HCT116 (cell line): ENCODE data around the gene NR1D2.

Source experiments
- CTCF ChIP-seq, 3 experiments: fragments of 200-600 bp in 1 of 3; sonication (generic) in 1 of 3; IDR thresholded peaks in 2 of 3; conservative IDR thresholded peaks in 1 of 3; 2 replicates each; pipeline ENCODE4 v1.5.1; 2012 to 2017; ENCODE audit warnings: low read depth in 2 of 3, low read length in 2 of 3, antibody characterized with exemption in 1 of 3, borderline replicate concordance in 1 of 3, control low read depth in 1 of 3, mild to moderate bottlenecking in 1 of 3, mixed read lengths in 1 of 3, mixed run types in 1 of 3, moderate library complexity in 1 of 3; ENCODE audit not compliant: insufficient read depth in 1 of 3
- JUND ChIP-seq: IDR thresholded peaks from 2 replicates; pipeline ENCODE4 v1.6.1; 2012
- MAX ChIP-seq: IDR thresholded peaks from 2 replicates; pipeline ENCODE4 v1.6.1; 2012
- POLR2A ChIP-seq: IDR thresholded peaks from 2 replicates; pipeline ENCODE4 v1.7.0; 2011; ENCODE audit warnings: borderline replicate concordance; ENCODE audit not compliant: insufficient read depth, insufficient read length; ENCODE audit errors: extremely low read depth
- POLR2AphosphoS5 ChIP-seq: IDR thresholded peaks from 2 replicates; pipeline ENCODE4 v1.6.1; 2011; ENCODE audit warnings: mild to moderate bottlenecking, low read depth, low read length, moderate library complexity
- REST ChIP-seq: IDR thresholded peaks from 2 replicates; pipeline ENCODE4 v1.6.1; 2012; ENCODE audit warnings: low read depth
- SP1 ChIP-seq: IDR thresholded peaks from 2 replicates; pipeline ENCODE4 v1.6.1; 2012; ENCODE audit warnings: low read depth
- TCF7L2 ChIP-seq: IDR thresholded peaks from 2 replicates; pipeline ENCODE4 v1.7.0; 2011; ENCODE audit warnings: borderline replicate concordance, inconsistent platforms; ENCODE audit not compliant: insufficient read depth, insufficient read length; ENCODE audit errors: extremely low read depth
- YY1 ChIP-seq: IDR thresholded peaks from 2 replicates; pipeline ENCODE4 v1.6.1; 2011; ENCODE audit warnings: low read length, low read depth, moderate library complexity, mild to moderate bottlenecking; ENCODE audit not compliant: insufficient replicate concordance; ENCODE audit errors: extremely low read depth
- ZNF274 ChIP-seq: fragments of 200-500 bp; sonication (Bioruptor generic); IDR thresholded peaks from 2 replicates; pipeline ENCODE4 v1.6.1; 2014; ENCODE audit warnings: mild to moderate bottlenecking, low read depth, low read length, inconsistent platforms

GRCh38 chr3:23941440-23941839 is 3.6 kb upstream of the NR1D2 start:
- no peak for TF ChIP-seq REST
- TF ChIP-seq CTCF (IDR thresholded peaks at IDR 0.05 in 2 of 3, conservative IDR thresholded peaks at IDR 0.05 in 1 of 3; ENCODE audit: borderline replicate concordance in 1 of 3, insufficient read depth in 1 of 3, low read depth in 2 of 3, low read length in 2 of 3): no peak
- TF ChIP-seq POLR2A: no peak
- TF ChIP-seq POLR2AphosphoS5: no peak
- TF ChIP-seq ZNF274: no peak
- no peak for TF ChIP-seq YY1
- TF ChIP-seq TCF7L2: no peak
- no peak for TF ChIP-seq SP1
- no peak for TF ChIP-seq JUND
- no peak for TF ChIP-seq MAX
